ENCODE results near the gene SDHA. TPM values are rescaled to one million over a fixed set of nuclear protein-coding genes. Genes with fewer than 3 reads are reported as not detected.
"Not testable (repeated sequence)": the region's sequence is repeated elsewhere in the genome, so short reads cannot be mapped to it uniquely, and the experiment has no call there.

SDHA gene
- total RNA-seq, 2 donors from 2014 or later: 242 to 366 TPM

DNA sequence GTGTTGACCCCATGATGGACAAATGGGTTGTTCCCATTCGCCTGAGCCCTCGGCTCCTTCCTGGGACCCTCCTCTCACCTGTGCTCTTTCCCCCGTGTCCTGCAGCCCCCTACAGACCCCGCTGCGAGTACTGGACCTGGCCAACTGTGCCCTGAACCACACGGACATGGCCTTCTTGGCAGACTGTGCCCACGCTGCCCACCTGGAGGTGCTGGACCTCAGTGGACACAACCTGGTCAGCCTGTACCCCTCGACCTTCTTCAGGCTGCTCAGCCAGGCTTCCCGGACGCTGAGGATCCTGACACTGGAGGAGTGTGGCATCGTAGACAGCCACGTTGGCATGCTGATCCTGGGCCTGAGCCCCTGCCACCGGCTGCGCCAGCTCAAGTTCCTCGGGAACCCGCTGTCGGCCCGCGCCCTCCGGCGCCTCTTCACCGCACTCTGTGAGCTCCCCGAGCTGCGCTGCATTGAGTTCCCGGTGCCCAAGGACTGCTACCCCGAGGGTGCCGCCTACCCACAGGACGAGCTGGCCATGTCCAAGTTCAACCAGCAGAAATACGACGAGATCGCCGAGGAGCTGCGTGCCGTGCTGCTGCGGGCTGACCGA, 23.4 kb upstream of the SDHA start:
- DNase-seq (ENCODE audit: low spot score): no peak
- Histone ChIP-seq H3K4me1 (peaks cover 0 to 36% of the 10 kb centered on the region in 2 donors), H3K9me3 (no peaks in the 10 kb centered on the region), H3K36me3 (no peaks in the 10 kb centered on the region), H3K27me3 (no peaks in the 10 kb centered on the region), H3K4me3 (no peak overlapping the region), H3K27ac (peak overlapping the region; percentile 93 to 94)
- TF ChIP-seq, protein P1, sequence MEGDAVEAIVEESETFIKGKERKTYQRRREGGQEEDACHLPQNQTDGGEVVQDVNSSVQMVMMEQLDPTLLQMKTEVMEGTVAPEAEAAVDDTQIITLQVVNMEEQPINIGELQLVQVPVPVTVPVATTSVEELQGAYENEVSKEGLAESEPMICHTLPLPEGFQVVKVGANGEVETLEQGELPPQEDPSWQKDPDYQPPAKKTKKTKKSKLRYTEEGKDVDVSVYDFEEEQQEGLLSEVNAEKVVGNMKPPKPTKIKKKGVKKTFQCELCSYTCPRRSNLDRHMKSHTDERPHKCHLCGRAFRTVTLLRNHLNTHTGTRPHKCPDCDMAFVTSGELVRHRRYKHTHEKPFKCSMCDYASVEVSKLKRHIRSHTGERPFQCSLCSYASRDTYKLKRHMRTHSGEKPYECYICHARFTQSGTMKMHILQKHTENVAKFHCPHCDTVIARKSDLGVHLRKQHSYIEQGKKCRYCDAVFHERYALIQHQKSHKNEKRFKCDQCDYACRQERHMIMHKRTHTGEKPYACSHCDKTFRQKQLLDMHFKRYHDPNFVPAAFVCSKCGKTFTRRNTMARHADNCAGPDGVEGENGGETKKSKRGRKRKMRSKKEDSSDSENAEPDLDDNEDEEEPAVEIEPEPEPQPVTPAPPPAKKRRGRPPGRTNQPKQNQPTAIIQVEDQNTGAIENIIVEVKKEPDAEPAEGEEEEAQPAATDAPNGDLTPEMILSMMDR (IDR thresholded peaks at IDR 0.05): no peak

DNA sequence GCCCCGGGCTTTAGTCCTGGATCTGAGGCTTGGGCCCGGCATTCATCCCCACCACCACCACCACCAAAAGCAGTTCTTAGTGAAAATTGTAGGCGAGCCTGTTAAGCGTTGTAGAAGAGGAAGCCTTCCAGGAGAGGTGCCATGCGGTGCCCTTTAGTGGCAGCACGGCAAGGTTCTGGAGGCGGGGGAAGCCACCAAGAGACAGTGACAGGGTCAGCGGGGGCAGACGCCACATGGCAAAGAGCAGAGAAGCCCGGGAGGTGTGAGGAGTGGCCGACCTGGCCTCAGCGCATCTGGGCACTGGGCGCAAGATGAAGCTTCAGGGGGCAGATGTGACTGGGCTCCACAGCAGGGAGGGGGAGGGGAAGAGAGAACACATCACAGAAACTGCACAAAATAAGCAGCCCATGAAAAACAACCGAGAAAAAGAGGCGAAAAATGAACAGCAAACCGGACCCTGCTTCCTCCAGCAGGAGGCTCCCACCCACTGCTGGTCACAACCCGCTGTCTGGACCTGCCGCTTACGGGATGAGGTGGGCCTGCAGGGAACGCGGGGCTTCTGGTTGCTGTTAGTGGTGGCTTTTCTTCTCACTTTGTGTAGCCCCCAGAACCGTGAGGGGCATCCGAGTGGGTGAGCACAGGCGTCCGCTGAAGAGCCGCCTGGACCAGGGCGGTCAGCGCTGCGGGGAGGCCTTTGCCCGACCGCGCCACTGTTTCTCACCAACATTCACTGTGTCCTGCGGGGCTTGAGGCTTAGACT, 22.5 kb upstream of the SDHA start:
- no peaks in the 10 kb centered on the region for H3K27me3 ChIP-seq
- TF ChIP-seq, protein P1 (IDR thresholded peaks at IDR 0.05): no peak
- H3K9me3 ChIP-seq: no peaks in the 10 kb centered on the region
- H3K4me3 ChIP-seq: no peak overlapping the region
- no peaks in the 10 kb centered on the region for H3K36me3 ChIP-seq
- DNase-seq (ENCODE audit: low spot score): no peak
- H3K27ac ChIP-seq: peak overlapping the region; percentile 93 to 94
- peaks cover 0 to 31% of the 10 kb centered on the region in 2 donors for H3K4me1 ChIP-seq

DNA sequence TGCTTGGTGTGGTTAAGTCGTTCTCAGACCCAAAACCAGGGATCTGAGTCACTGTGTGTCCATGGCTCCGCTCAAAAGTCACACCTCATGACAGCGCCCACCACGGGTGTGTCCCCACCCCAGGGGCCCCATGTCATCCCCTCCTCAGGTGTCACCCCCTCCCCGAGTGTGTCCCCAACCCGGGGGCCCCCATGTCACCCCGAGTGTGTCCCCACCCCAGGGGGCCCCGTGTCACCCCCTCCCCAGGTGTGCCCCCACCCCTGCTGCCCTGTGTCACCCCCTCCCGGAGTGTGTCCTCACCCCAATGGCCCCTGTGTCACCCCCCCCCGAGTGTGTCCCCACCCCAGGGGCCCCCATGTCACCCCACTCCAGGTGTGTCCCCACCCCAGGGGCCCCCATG, 21.8 kb upstream of the SDHA start:
- H3K36me3 ChIP-seq: no peaks in the 10 kb centered on the region
- H3K4me1 ChIP-seq: peaks cover 0 to 29% of the 10 kb centered on the region in 2 donors
- DNase-seq (ENCODE audit: low spot score): no peak
- no peak overlapping the region for H3K4me3 ChIP-seq
- H3K9me3 ChIP-seq: no peaks in the 10 kb centered on the region
- TF ChIP-seq, protein P1 (IDR thresholded peaks at IDR 0.05): no peak
- H3K27ac ChIP-seq: peak overlapping the region; percentile 93 to 94
- no peaks in the 10 kb centered on the region for H3K27me3 ChIP-seq

DNA sequence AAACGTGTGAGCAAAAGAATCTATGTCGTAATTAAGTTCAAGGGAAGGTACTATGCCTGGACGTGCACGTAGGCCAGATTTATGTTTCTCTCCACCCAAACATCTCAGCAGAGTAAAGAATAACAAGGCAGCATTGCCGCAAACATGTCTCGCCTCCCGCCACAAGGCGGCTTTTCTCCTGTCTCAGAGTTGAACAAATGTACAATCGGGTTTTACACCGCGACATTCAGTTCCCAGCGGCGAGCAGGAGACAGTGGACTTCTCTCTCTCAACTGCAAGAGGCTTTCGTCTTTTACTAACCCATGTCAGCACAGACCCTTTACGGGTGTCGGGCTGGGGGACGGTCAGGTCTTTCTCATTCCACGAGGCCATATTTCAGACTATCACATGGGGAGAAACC, 21.1 kb upstream of the SDHA start:
- DNase-seq (ENCODE audit: low spot score); H3K4me3 ChIP-seq; H3K9me3 ChIP-seq; H3K36me3 ChIP-seq; H3K27ac ChIP-seq; H3K27me3 ChIP-seq: not testable (repeated sequence)
- H3K4me1 ChIP-seq: peaks cover 0 to 22% of the 10 kb centered on the region in 2 donors

DNA sequence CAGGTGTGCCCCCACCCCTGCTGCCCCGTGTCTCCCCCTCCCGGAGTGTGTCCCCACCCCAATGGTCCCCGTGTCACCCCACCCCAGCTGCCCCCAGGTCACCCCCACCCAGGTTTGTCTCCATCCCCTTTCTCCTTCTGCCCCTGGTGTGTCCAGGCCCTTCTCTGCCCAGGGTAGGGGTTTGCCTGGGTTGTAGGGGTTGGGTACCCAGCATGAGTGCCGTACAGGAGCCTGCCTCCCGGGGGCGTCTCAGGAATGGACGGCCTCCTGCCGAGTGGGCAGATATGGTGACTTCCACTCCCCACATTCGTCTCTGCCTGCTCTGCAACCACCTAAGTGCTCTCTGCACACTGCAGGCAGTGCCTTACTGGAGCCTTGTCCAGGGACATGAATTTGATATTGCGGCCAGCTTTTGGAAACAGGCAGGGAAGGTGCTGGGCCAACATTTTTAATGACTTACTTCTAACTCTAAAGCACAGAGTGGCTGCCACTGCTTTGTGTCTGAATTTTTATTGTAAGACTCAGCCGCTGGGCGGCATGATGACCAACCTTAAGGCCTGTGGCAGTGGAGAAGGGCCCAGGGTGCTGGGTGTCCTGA, 20.1 kb upstream of the SDHA start:
- Histone ChIP-seq H3K27ac (peak overlapping the region; percentile 3 to 51), H3K36me3 (peaks cover under 1% of the 10 kb centered on the region), H3K4me3 (no peak overlapping the region), H3K9me3 (no peaks in the 10 kb centered on the region), H3K27me3 (no peaks in the 10 kb centered on the region), H3K4me1 (peaks cover 0 to 22% of the 10 kb centered on the region in 2 donors)
- TF ChIP-seq, protein P1 (IDR thresholded peaks at IDR 0.05): no peak
- no peak for DNase-seq (ENCODE audit: low spot score)

DNA sequence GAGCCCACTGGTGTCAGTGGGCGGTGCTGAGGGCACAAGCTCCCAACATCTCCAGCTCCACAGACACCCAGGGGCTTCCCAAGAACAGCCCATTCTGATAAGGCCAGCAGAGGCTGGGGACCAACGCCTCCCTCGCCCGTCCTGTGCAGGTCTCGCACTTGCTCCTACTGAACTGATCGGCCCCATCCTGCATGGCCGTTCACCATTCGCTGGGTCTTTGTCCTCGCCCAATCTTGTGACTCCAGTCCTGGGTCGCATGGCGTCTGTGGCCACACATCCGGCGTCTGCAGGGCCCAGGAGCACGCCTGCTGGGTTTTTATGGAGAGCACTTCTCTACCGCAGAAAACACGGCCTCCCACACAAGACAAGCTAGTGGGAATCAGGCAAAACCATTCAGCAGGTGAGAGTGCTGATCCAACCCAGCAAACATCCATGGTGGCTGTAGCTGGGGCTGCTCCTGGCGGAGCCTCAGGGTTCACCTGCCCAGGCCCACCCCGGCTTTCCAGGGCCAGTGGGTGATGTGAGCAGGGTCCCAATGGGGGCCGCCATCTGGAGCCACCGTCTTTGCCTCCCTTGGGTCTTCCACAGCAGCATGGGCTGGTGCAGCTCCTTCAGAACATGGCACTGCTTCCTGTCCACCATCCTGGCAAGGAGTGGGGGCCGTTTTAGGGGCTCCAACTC, 19.5 kb upstream of the SDHA start:
- no peak for DNase-seq (ENCODE audit: low spot score)
- H3K36me3 ChIP-seq: peaks cover 7% of the 10 kb centered on the region
- H3K9me3 ChIP-seq: no peaks in the 10 kb centered on the region
- TF ChIP-seq, protein P1 (IDR thresholded peaks at IDR 0.05): no peak
- H3K4me3 ChIP-seq: no peak overlapping the region
- peaks cover 0 to 17% of the 10 kb centered on the region in 2 donors for H3K4me1 ChIP-seq
- no peaks in the 10 kb centered on the region for H3K27me3 ChIP-seq
- H3K27ac ChIP-seq: peak overlapping the region; percentile 3 to 51
